Caco-2 (cell line): ENCODE measurements around the gene RUNX1. TPM values are rescaled to one million over a fixed set of nuclear protein-coding genes. Genes with fewer than 3 reads are reported as not detected.

Experiments
- BruUV-seq: library from RNA; stranded (reverse); fragments of 400-500 nt; replicated peaks from 2 replicates; lab custom pipeline; 2021; lab: Mats Ljungman, UMichigan
- CTCF ChIA-PET: fragments of 300-600 bp; sonication (Branson Sonifier 250); formaldehyde crosslinking; loops from one replicate; lab custom pipeline; 2022; ENCODE audit warnings: antibody characterized with exemption; lab: Charles Lee
- POLR2A ChIA-PET: fragments of 300-600 bp; sonication (Branson Sonifier 250); formaldehyde crosslinking; loops from one replicate; lab custom pipeline; 2022; ENCODE audit warnings: antibody characterized with exemption; lab: Charles Lee
- DNase-seq, 2 experiments: peaks; one replicate each; pipeline versions ENCODE4 v3.0.0 to v3.0.0-alpha.2; 2020 to 2022
- H3K27me3 ChIP-seq: replicated peaks from 2 replicates; pipeline ENCODE4 v1.6.0; 2011; ENCODE audit warnings: low read length; ENCODE audit not compliant: control insufficient read depth, insufficient read depth
- H3K36me3 ChIP-seq: 2 replicates; pipeline ENCODE4 v1.5.1; 2011; ENCODE audit warnings: low read length; ENCODE audit not compliant: control insufficient read depth, insufficient read depth
- H3K4me1 ChIP-seq: fragments of 250-450 bp; sonication (Bioruptor Pico); 2 replicates; pipeline ENCODE4 v1.5.1; 2020; ENCODE audit warnings: mild to moderate bottlenecking
- H3K4me3 ChIP-seq: 2 replicates; pipeline ENCODE4 v1.5.1; 2011; ENCODE audit warnings: low read depth, mild to moderate bottlenecking, control low read depth, low read length
- H3K9me3 ChIP-seq: fragments of 250-450 bp; sonication (Bioruptor Pico); 2 replicates; pipeline ENCODE4 v1.5.1; 2020; ENCODE audit warnings: mild to moderate bottlenecking, moderate library complexity
- H3K27ac Mint-ChIP-seq: one replicate; pipeline ENCODE4 v1.8.0; 2022; ENCODE audit warnings: mixed read lengths; ENCODE audit not compliant: unreplicated experiment
- H3K27me3 Mint-ChIP-seq: one replicate; pipeline ENCODE4 v1.8.0; 2022; ENCODE audit warnings: mixed read lengths; ENCODE audit not compliant: insufficient read depth, unreplicated experiment
- H3K36me3 Mint-ChIP-seq: one replicate; pipeline ENCODE4 v1.8.0; 2022; ENCODE audit warnings: mild to moderate bottlenecking, mixed read lengths; ENCODE audit not compliant: insufficient read depth, unreplicated experiment
- H3K4me1 Mint-ChIP-seq: one replicate; pipeline ENCODE4 v1.8.0; 2022; ENCODE audit warnings: low read depth, mixed read lengths; ENCODE audit not compliant: unreplicated experiment
- H3K4me3 Mint-ChIP-seq: one replicate; pipeline ENCODE4 v1.8.0; 2022; ENCODE audit warnings: mild to moderate bottlenecking, moderate library complexity, mixed read lengths; ENCODE audit not compliant: unreplicated experiment
- H3K9me3 Mint-ChIP-seq: one replicate; pipeline ENCODE4 v1.8.0; 2022; ENCODE audit warnings: mixed read lengths; ENCODE audit not compliant: unreplicated experiment
- CTCF ChIP-seq, 2 experiments: fragments of 200-600 bp in 1 of 2; IDR thresholded peaks; 1 replicate in 1 of 2; 2 replicates in 1 of 2; pipeline versions ENCODE4 v1.5.1 to v1.8.0; 2011 to 2022; ENCODE audit warnings: antibody characterized with exemption in 1 of 2, control low read depth in 1 of 2, inconsistent platforms in 1 of 2, low read depth in 1 of 2, low read length in 1 of 2, mild to moderate bottlenecking in 1 of 2, moderate library complexity in 1 of 2; ENCODE audit not compliant: insufficient read depth in 1 of 2, severe bottlenecking in 1 of 2, unreplicated experiment in 1 of 2
- intact Hi-C: fragments of 100-400 bp; cut with micrococcal nuclease; formaldehyde crosslinking; loops from one replicate; pipeline ENCODE4 v1.10.0; 2022; ENCODE audit not compliant: unreplicated experiment
- total RNA-seq: library from RNA; stranded (reverse); gene quantifications from 2 replicates; pipeline ENCODE4 v1.2.3, GENCODE V29; 2022

The RUNX1 gene
- total RNA-seq, 1 experiment from 2014 or later = 11.7 TPM

GRCh38 chr21:35024071-35024420, 25.1 kb downstream of the RUNX1 start:
- DNase-seq = peak in 1 of 2 experiments; percentile 17
- Histone ChIP-seq H3K4me3 (no peak overlapping the region), H3K36me3 (no peaks in the 10 kb centered on the region), H3K27me3 (no peaks in the 10 kb centered on the region), H3K9me3 (no peaks in the 10 kb centered on the region), H3K4me1 (peaks cover 71% of the 10 kb centered on the region)
- no peaks in the 10 kb centered on the region for H3K9me3 Mint-ChIP-seq
- H3K27me3 Mint-ChIP-seq = no peaks in the 10 kb centered on the region
- intact Hi-C loops = no loop called here
- ChIA-PET POLR2A (no interaction called here), CTCF (no interaction called here)
- peaks cover 30% of the 10 kb centered on the region for H3K4me1 Mint-ChIP-seq
- no peaks in the 10 kb centered on the region for H3K36me3 Mint-ChIP-seq
- no TSS peak for BruUV-seq
- TF ChIP-seq CTCF (IDR thresholded peaks at IDR 0.05; ENCODE audit: insufficient read depth in 1 of 2, low read depth in 1 of 2, low read length in 1 of 2, severe bottlenecking in 1 of 2, unreplicated experiment in 1 of 2) = no peak
- H3K4me3 Mint-ChIP-seq = no peak overlapping the region
- no peak overlapping the region for H3K27ac Mint-ChIP-seq

- intact Hi-C loops = no loop called here
Measured at GRCh38 chr21:35023396-35024070, 25.6 kb downstream of the RUNX1 start.

GRCh38 chr21:35021546-35021945, 27.6 kb downstream of the RUNX1 start:
- Histone ChIP-seq H3K4me1 (peaks cover 56% of the 10 kb centered on the region), H3K4me3 (no peak overlapping the region), H3K27me3 (no peaks in the 10 kb centered on the region), H3K36me3 (no peaks in the 10 kb centered on the region), H3K9me3 (no peaks in the 10 kb centered on the region)
- H3K27ac Mint-ChIP-seq = peak overlapping the region; percentile 9
- no peaks in the 10 kb centered on the region for H3K27me3 Mint-ChIP-seq
- DNase-seq = no peak
- TF ChIP-seq CTCF (IDR thresholded peaks at IDR 0.05; ENCODE audit: insufficient read depth in 1 of 2, low read depth in 1 of 2, low read length in 1 of 2, severe bottlenecking in 1 of 2, unreplicated experiment in 1 of 2) = no peak
- H3K4me1 Mint-ChIP-seq = peaks cover 28% of the 10 kb centered on the region
- POLR2A ChIA-PET = interaction anchor here (0.6 kb wide), 1 partner anchor 1298 kb away, joined by 10 read pairs; no protein-coding TSS in a partner anchor
- H3K9me3 Mint-ChIP-seq = no peaks in the 10 kb centered on the region
- BruUV-seq = no TSS peak
- H3K36me3 Mint-ChIP-seq = no peaks in the 10 kb centered on the region
- intact Hi-C loops = no loop called here
- CTCF ChIA-PET = no interaction called here
- no peak overlapping the region for H3K4me3 Mint-ChIP-seq

More at GRCh38 chr21:35023396-35024070, 25.6 kb downstream of the RUNX1 start:
- DNase-seq = no peak
- Histone ChIP-seq H3K4me1 (peaks cover 75% of the 10 kb centered on the region), H3K9me3 (no peaks in the 10 kb centered on the region), H3K27me3 (no peaks in the 10 kb centered on the region), H3K4me3 (no peak overlapping the region), H3K36me3 (no peaks in the 10 kb centered on the region)
- TF ChIP-seq CTCF (IDR thresholded peaks at IDR 0.05; ENCODE audit: insufficient read depth in 1 of 2, low read depth in 1 of 2, low read length in 1 of 2, severe bottlenecking in 1 of 2, unreplicated experiment in 1 of 2) = no peak
- CTCF ChIA-PET = no interaction called here
- POLR2A ChIA-PET = interaction anchor here (0.7 kb wide), 1 partner anchor 163 kb away, joined by 3 read pairs; no protein-coding TSS in a partner anchor
- H3K4me3 Mint-ChIP-seq = peak overlapping the region; percentile 10
- H3K9me3 Mint-ChIP-seq = no peaks in the 10 kb centered on the region
- BruUV-seq = no TSS peak
- no peaks in the 10 kb centered on the region for H3K27me3 Mint-ChIP-seq
- H3K36me3 Mint-ChIP-seq = no peaks in the 10 kb centered on the region
- peak overlapping the region; percentile 41 for H3K27ac Mint-ChIP-seq
- H3K4me1 Mint-ChIP-seq = peaks cover 35% of the 10 kb centered on the region
